Liver (tissue), 9 donors: ENCODE data around the gene UBE2D4. TPM values are rescaled to one million over a fixed set of nuclear protein-coding genes. Genes with fewer than 3 reads are reported as not detected.

Experiments
- DNase-seq: peaks from one replicate; pipeline ENCODE4 v3.0.0-alpha.2; 2017; ENCODE audit warnings: low spot score
- H3K27ac ChIP-seq, 2 donors: one replicate each; pipeline ENCODE4 v1.7.0; 2013; ENCODE audit warnings: inconsistent platforms in 2 of 2, low read length in 2 of 2, control low read depth in 1 of 2, low read depth in 1 of 2, mild to moderate bottlenecking in 1 of 2
- H3K27me3 ChIP-seq, 4 donors: one replicate each; pipeline versions ENCODE4 v1.6.1 to v1.7.0; 2013; ENCODE audit warnings: low read length in 3 of 4, inconsistent platforms in 1 of 4, mild to moderate bottlenecking in 1 of 4, moderate library complexity in 1 of 4; ENCODE audit not compliant: control insufficient read depth in 4 of 4, insufficient read depth in 4 of 4
- H3K36me3 ChIP-seq, 4 donors: one replicate each; pipeline versions ENCODE4 v1.6.1 to v1.7.0; 2013; ENCODE audit warnings: low read length in 3 of 4, mild to moderate bottlenecking in 3 of 4, low read depth in 1 of 4, moderate library complexity in 1 of 4; ENCODE audit not compliant: control insufficient read depth in 4 of 4, insufficient read depth in 3 of 4
- H3K4me1 ChIP-seq, 4 donors: one replicate each; pipeline versions ENCODE4 v1.6.1 to v1.7.0; 2013; ENCODE audit warnings: low read length in 3 of 4, mild to moderate bottlenecking in 3 of 4, moderate library complexity in 1 of 4; ENCODE audit not compliant: control insufficient read depth in 4 of 4, insufficient read depth in 4 of 4
- H3K4me3 ChIP-seq, 3 donors: one replicate each; pipeline versions ENCODE4 v1.6.1 to v1.7.0; 2013; ENCODE audit warnings: low read length in 3 of 3, control low read depth in 1 of 3, low read depth in 1 of 3, mild to moderate bottlenecking in 1 of 3
- H3K9ac ChIP-seq, 2 donors: one replicate each; pipeline ENCODE4 v1.7.0; 2013; ENCODE audit warnings: low read length in 2 of 2, mild to moderate bottlenecking in 2 of 2, moderate library complexity in 2 of 2, control low read depth in 1 of 2, low read depth in 1 of 2
- H3K9me3 ChIP-seq, 4 donors: one replicate each; pipeline versions ENCODE4 v1.6.1 to v1.7.0; 2013; ENCODE audit warnings: low read length in 3 of 4; ENCODE audit not compliant: control insufficient read depth in 4 of 4
- ATF3 ChIP-seq: IDR thresholded peaks from 2 replicates; pipeline ENCODE4 v1.6.1; 2016; ENCODE audit warnings: antibody characterized with exemption
- CTCF ChIP-seq: fragments of 150-350 bp; IDR thresholded peaks from 2 replicates; pipeline ENCODE4 v1.5.1; 2017; ENCODE audit warnings: improper control_type of control experiment, low read depth, low read length; ENCODE audit not compliant: missing input control
- EGR1 ChIP-seq, 2 donors: IDR thresholded peaks; 2 replicates each; pipeline ENCODE4 v1.6.1; 2016 to 2018; ENCODE audit warnings: antibody characterized with exemption in 2 of 2, low read depth in 2 of 2
- FOXA1 ChIP-seq: IDR thresholded peaks from 2 replicates; pipeline ENCODE4 v1.6.1; 2016; ENCODE audit warnings: antibody characterized with exemption
- GABPA ChIP-seq, 2 donors: IDR thresholded peaks in 1 of 2; conservative IDR thresholded peaks in 1 of 2; 2 replicates each; pipeline ENCODE4 v1.6.1; 2016; ENCODE audit warnings: antibody characterized with exemption in 2 of 2, mild to moderate bottlenecking in 1 of 2, moderate library complexity in 1 of 2
- HNF4G ChIP-seq: IDR thresholded peaks from 2 replicates; pipeline ENCODE4 v1.6.1; 2016; ENCODE audit warnings: antibody characterized with exemption
- JUND ChIP-seq, 2 donors: IDR thresholded peaks; 2 replicates each; pipeline ENCODE4 v1.6.1; 2016; ENCODE audit warnings: antibody characterized with exemption in 2 of 2
- MAX ChIP-seq: IDR thresholded peaks from 2 replicates; pipeline ENCODE4 v1.6.1; 2016; ENCODE audit warnings: antibody characterized with exemption
- NR2F2 ChIP-seq: IDR thresholded peaks from 2 replicates; pipeline ENCODE4 v1.6.1; 2016; ENCODE audit warnings: antibody characterized with exemption
- REST ChIP-seq: IDR thresholded peaks from 2 replicates; pipeline ENCODE4 v1.6.1; 2016; ENCODE audit warnings: antibody characterized with exemption, mild to moderate bottlenecking
- RXRA ChIP-seq, 2 donors: IDR thresholded peaks; 2 replicates each; pipeline ENCODE4 v1.6.1; 2017 to 2018; ENCODE audit warnings: antibody characterized with exemption in 2 of 2, mild to moderate bottlenecking in 1 of 2
- SP1 ChIP-seq: IDR thresholded peaks from 2 replicates; pipeline ENCODE4 v1.6.1; 2018; ENCODE audit warnings: antibody characterized with exemption, mild to moderate bottlenecking
- TAF1 ChIP-seq: conservative IDR thresholded peaks from 2 replicates; pipeline ENCODE4 v1.6.1; 2016; ENCODE audit warnings: antibody characterized with exemption, mild to moderate bottlenecking
- YY1 ChIP-seq: IDR thresholded peaks from 2 replicates; pipeline ENCODE4 v1.6.1; 2016; ENCODE audit warnings: antibody characterized with exemption, mild to moderate bottlenecking
- ZBTB33 ChIP-seq: IDR thresholded peaks from 2 replicates; pipeline ENCODE4 v1.6.1; 2016; ENCODE audit warnings: antibody characterized with exemption
- WGBS: extraction: QIAGEN DNeasy Blood & Tissue Kit; methylation state at CpG from one replicate; pipeline ENCODE4 v1.1.7; 2013; 5-methylcytosine and 5-hydroxymethylcytosine counted together
- polyA plus RNA-seq, 2 donors: library from polyadenylated mRNA; stranded (reverse) in 1 of 2; unstranded in 1 of 2; fragments of 200-250 nt in 1 of 2; fragments of >200 nt in 1 of 2; fragmentation: Nextera tagmentation in 1 of 2; extraction: Ambion mirVana in 1 of 2; gene quantifications; one replicate each; pipeline versions ENCODE4 v1.2.1 to v1.2.3, GENCODE V29; 2013 to 2015
- total RNA-seq, 2 donors: library from RNA; depleted of rRNA; stranded (reverse); fragments of >200 nt; gene quantifications; one replicate each; pipeline ENCODE4 v1.2.3, GENCODE V29; 2014
- donor health status: healthy.
- donor health status: healthy.
- donor health status: healthy.
- donor health status: healthy.
- donor health status: healthy.

UBE2D4 gene
- total and polyA plus RNA-seq, 4 donors = 5.1 to 17.9 (median 11.8) TPM

- no peaks in the 10 kb centered on the region for H3K27me3 ChIP-seq
- no peak for DNase-seq
- peaks cover 5 to 14% (median 11%) of the 10 kb centered on the region in 4 donors for H3K4me1 ChIP-seq
- no peaks in the 10 kb centered on the region for H3K9me3 ChIP-seq
- H3K27ac ChIP-seq = no peak overlapping the region
- H3K9ac ChIP-seq = no peak overlapping the region
- WGBS = 91% methylated on average over 2 of the region's 2 CpGs
- no peak for TF ChIP-seq CTCF
- no peak for TF ChIP-seq SP1
- TF ChIP-seq JUND (IDR thresholded peaks at IDR 0.05) = no peak
- no peak for TF ChIP-seq FOXA1
- TF ChIP-seq ZBTB33 = no peak
- no peak for TF ChIP-seq EGR1 (IDR thresholded peaks at IDR 0.05; ENCODE audit: low read depth in 2 of 2)
- TF ChIP-seq TAF1 = no peak
- no peak for TF ChIP-seq REST
- TF ChIP-seq ATF3 = no peak
- TF ChIP-seq YY1 = no peak
- no peak for TF ChIP-seq HNF4G
- TF ChIP-seq GABPA (IDR thresholded peaks at IDR 0.05 in 1 of 2, conservative IDR thresholded peaks at IDR 0.05 in 1 of 2) = no peak
- no peak for TF ChIP-seq RXRA (IDR thresholded peaks at IDR 0.05)
- H3K4me3 ChIP-seq = no peak overlapping the region
- H3K36me3 ChIP-seq = peaks cover 9 to 56% (median 35%) of the 10 kb centered on the region in 4 donors
Measured at GRCh38 chr7:43879477-43879876, 46.8 kb upstream of the UBE2D4 start.

- no peak for DNase-seq
- no peaks in the 10 kb centered on the region for H3K27me3 ChIP-seq
Measured at GRCh38 chr7:43880596-43880995, 45.6 kb upstream of the UBE2D4 start.

More at GRCh38 chr7:43880596-43880995, 45.6 kb upstream of the UBE2D4 start:
- Histone ChIP-seq H3K9me3 (no peaks in the 10 kb centered on the region), H3K36me3 (peaks cover 9 to 56% (median 33%) of the 10 kb centered on the region in 4 donors), H3K4me1 (peaks cover 5 to 14% (median 11%) of the 10 kb centered on the region in 4 donors), H3K9ac (no peak overlapping the region), H3K4me3 (no peak overlapping the region), H3K27ac (no peak overlapping the region)
- no peak for TF ChIP-seq SP1
- no peak for TF ChIP-seq MAX
- TF ChIP-seq NR2F2 = no peak
- TF ChIP-seq ZBTB33 = no peak
- TF ChIP-seq YY1 = no peak
- TF ChIP-seq FOXA1 = no peak
- WGBS = 87% methylated on average over 5 of the region's 5 CpGs
